Activated T-cell treated with anti-CD3 and anti-CD28 coated beads, Interleukin-2, amount 50 U/mL, for 4 hours (primary cell): ENCODE results near the gene UNC119. TPM values are rescaled to one million over a fixed set of nuclear protein-coding genes. Genes with fewer than 3 reads are reported as not detected.
"Not testable (repeated sequence)": the region's sequence is repeated elsewhere in the genome, so short reads cannot be mapped to it uniquely, and the experiment has no call there.

Source experiments
- ATAC-seq, 2 donors: fragments of 200-7000 bp; cut with Tn5 transposase; one replicate each; pipeline ENCODE4 v1.10.0; 2021
- DNase-seq: peaks from one replicate; pipeline ENCODE4 v3.0.0-alpha.2; 2020
- H3K27me3 Mint-ChIP-seq: one replicate; pipeline ENCODE4 v1.8.0; 2021; ENCODE audit warnings: low read depth, mixed read lengths
- H3K36me3 Mint-ChIP-seq: one replicate; pipeline ENCODE4 v1.8.0; 2022; ENCODE audit warnings: mixed read lengths; ENCODE audit not compliant: insufficient read depth
- H3K4me1 Mint-ChIP-seq: one replicate; pipeline ENCODE4 v1.8.0; 2021; ENCODE audit warnings: low read depth, mixed read lengths
- H3K4me3 Mint-ChIP-seq: one replicate; pipeline ENCODE4 v1.8.0; 2021; ENCODE audit warnings: mild to moderate bottlenecking, moderate library complexity, mixed read lengths
- H3K9me3 Mint-ChIP-seq: one replicate; pipeline ENCODE4 v1.8.0; 2021; ENCODE audit warnings: mixed read lengths
- total RNA-seq, 3 donors: library from RNA; stranded (reverse); gene quantifications; one replicate each; pipeline ENCODE4 v1.2.1, GENCODE V29; 2021

The UNC119 gene
- total RNA-seq, 3 donors from 2014 or later, result 21.7 to 26.0 (median 21.8) TPM

DNA sequence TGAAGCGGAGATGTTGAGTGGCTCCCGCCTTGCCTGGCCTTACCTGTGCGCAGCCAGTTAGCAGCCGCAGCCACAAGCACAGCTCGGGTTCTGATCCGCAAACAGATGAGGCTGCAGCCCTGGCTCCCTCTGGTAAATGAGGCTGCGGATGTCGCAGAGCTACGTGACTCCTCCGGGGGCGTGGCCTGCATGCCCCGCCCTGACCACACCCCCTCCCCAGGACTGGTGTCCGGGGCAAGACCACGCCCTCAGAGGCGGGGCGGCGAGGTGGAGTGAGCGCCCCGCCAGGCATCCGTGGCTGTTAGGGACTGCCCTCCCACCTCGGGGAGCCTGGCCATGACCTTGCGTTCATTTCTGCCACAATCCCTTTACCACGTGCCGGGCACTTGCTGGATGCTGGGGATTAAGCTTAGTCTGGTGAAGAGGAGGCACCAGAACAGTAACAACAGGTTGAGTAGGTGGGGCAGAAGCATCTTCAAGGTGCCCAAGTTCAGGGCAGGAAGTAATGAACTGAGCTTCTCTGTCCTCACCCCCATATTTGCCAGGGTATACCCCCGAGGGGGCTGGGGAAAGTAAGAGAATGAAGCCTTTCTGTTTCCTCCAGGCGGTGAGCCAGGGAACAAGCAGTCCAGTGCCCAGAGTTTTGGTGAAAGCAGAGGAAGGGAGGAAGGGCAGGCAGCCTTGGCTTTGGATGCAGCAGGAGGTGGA lies 24.5 kb upstream of the UNC119 start, which contains the start of gene ALDOC:
Gene ALDOC (minus strand): TSS at position 138 of the 708 bp plus-strand sequence. CDS start 1,363 bp downstream, outside the sequence.
- no peaks in the 10 kb centered on the region for H3K36me3 Mint-ChIP-seq
- no peaks in the 10 kb centered on the region for H3K9me3 Mint-ChIP-seq
- peak; percentile 98 for DNase-seq
- peaks cover 40% of the 10 kb centered on the region for H3K4me1 Mint-ChIP-seq
- H3K4me3 Mint-ChIP-seq, result peak within 1 kb of the TSS; percentile 74
- H3K27me3 Mint-ChIP-seq, result no peaks in the 10 kb centered on the region
- ATAC-seq, result peak; percentile 95 to 98

DNA sequence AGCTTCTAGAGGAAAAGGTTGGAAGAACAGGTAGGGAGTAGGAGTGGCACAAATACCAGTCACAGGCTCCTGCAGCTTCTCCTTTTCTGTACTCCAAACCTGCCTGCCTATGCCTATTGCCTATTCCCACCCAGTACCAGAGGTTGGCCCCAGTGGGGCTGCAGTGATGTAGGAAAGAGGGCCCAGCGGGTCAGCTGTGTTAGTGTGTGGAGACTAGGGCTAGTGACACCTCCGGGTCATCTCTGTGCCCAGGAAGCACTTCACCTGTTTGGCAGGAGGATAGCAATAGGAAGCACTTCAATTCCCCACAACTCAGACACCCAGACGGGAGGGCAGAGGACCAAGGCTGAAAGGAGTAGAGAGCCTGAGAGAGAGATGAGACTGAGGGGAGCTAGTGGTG lies 23.6 kb upstream of the UNC119 start:
- not testable (repeated sequence) for H3K9me3 Mint-ChIP-seq, DNase-seq, H3K36me3 Mint-ChIP-seq, H3K27me3 Mint-ChIP-seq, ATAC-seq
- Mint-ChIP-seq H3K4me3 (peak overlapping the region; percentile 74), H3K4me1 (peaks cover 44% of the 10 kb centered on the region)

DNA sequence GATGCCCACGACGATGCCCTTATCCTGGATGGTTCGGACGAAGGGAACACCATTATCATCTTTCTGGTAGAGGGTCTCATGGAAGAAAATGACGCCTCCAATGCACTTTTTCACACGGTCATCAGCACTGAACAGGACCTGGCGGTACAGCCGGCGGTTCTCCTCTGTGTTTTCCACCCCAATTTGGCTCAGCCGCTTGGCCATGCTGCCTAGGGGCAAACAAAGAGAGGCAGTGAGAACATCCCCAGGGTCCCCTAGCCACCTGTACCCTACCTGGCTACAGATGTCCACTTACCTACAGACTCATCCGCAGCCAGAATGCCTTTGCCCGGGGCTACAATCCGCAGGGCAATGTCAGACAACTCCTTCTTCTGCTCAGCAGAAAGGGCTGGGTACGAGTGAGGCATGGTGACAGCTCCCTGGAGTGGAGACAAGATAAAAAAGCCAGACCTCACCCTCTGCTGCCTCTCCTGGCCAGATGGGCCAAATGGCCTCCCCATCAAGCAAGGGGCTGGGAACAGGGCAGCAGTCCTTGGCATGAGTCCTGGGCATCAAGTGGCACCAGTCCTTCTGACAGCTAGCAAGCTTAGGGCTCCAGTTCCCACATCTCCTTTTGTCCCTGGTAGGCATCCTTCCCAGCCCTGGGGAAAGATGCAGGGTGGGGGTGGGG lies 22.8 kb upstream of the UNC119 start:
- no peak for ATAC-seq
- no peak for DNase-seq
- H3K4me1 Mint-ChIP-seq, result peaks cover 47% of the 10 kb centered on the region
- no peak overlapping the region for H3K4me3 Mint-ChIP-seq
- H3K27me3 Mint-ChIP-seq, result no peaks in the 10 kb centered on the region
- no peaks in the 10 kb centered on the region for H3K9me3 Mint-ChIP-seq
- H3K36me3 Mint-ChIP-seq, result no peaks in the 10 kb centered on the region

DNA sequence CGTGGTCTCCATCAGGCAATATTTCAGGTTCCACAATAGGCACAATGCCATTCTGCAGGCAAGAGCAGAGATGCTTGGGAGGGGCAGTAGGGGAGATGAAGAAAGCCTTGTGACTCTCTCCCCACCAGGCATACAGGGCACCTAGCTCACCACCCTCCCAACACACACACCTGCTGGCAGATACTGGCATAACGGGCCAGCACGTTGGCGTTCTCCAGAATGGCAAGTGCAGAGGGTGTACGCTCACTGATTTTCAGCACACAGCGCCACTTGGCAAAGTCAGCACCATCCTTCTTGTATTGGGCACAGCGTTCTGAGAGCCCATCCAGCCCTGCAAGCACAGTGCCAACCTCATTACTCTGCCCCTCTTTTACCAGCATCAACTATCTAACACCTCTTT lies 22.1 kb upstream of the UNC119 start:
- DNase-seq (no peak), ATAC-seq (no peak)
- Mint-ChIP-seq H3K36me3 (no peaks in the 10 kb centered on the region), H3K9me3 (no peaks in the 10 kb centered on the region), H3K27me3 (no peaks in the 10 kb centered on the region), H3K4me1 (peaks cover 50% of the 10 kb centered on the region), H3K4me3 (no peak overlapping the region)

DNA sequence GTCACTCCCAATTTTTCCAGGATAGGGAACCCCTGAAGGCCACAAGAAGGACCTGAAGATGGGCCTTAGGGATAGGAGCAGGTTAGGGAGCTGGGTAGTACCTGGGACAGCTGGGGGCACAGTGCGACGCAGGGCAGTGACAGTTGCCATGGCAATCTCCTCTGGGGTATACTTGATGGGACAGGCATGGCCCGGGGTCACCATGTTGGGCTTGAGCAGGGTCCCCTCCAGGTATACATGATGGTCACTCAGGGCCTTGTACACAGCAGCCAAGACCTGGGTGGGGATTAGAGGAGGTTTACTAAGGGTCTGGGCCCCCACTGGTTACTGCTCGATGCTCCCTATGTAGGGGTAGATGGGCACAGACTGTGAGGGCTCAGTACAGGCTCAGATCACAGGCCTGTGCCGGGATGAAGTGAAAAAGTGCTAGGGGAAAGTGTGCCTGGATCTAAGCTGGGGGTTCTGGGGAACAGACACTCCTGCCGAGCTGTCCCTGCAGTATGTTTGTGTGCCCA lies 21.6 kb upstream of the UNC119 start:
- no peaks in the 10 kb centered on the region for H3K36me3 Mint-ChIP-seq

DNA sequence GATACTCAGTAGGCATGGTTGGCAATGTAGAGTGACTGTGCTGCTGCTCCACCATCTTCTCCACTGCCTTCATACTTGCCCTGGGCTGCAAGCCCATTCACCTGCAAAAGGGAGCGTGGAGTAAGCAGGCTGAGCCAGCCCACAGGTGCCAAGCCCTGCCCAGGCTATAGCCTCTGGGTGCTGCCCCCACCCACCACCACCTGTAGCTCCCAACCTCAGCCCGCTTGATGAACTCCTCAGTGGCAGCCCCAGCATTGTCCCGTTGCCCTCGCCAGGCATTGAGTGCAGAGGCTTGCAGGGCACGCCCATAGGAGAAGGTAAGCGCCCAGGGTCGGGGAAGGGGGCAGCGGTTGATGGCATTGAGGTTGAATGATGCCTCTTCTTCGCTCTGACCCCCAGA lies 21.1 kb upstream of the UNC119 start:
- Mint-ChIP-seq H3K36me3 (peaks cover under 1% of the 10 kb centered on the region), H3K9me3 (no peaks in the 10 kb centered on the region), H3K27me3 (no peaks in the 10 kb centered on the region), H3K4me1 (peaks cover 51% of the 10 kb centered on the region), H3K4me3 (no peak overlapping the region)
- ATAC-seq (no peak), DNase-seq (no peak)

More for the DNA sequence above, 21.6 kb upstream of the UNC119 start:
- no peak overlapping the region for H3K4me3 Mint-ChIP-seq
- DNase-seq (no peak), ATAC-seq (no peak)
- H3K4me1 Mint-ChIP-seq, result peaks cover 49% of the 10 kb centered on the region
- no peaks in the 10 kb centered on the region for H3K9me3 Mint-ChIP-seq
- no peaks in the 10 kb centered on the region for H3K27me3 Mint-ChIP-seq

DNA sequence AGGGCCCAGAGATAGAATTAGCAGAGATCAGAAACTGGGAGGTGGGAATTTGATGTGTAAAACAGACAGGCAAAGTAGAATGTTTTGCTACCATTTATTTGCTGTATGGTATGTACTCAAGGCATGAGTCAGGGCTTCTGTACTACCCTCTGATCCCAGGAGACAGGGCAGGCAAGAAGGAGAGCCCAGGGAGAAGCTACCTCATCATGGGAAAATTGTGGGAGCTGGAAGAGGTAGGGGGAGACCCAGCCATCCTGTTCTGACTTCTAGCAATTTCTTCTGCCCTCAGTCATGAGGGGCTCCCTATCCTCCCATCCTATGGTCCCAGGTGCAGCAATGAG lies 20.6 kb upstream of the UNC119 start:
- Mint-ChIP-seq H3K4me3 (no peak overlapping the region), H3K36me3 (peaks cover 4% of the 10 kb centered on the region), H3K9me3 (no peaks in the 10 kb centered on the region), H3K4me1 (peaks cover 54% of the 10 kb centered on the region), H3K27me3 (no peaks in the 10 kb centered on the region)
- no peak for DNase-seq
- no peak for ATAC-seq

DNA sequence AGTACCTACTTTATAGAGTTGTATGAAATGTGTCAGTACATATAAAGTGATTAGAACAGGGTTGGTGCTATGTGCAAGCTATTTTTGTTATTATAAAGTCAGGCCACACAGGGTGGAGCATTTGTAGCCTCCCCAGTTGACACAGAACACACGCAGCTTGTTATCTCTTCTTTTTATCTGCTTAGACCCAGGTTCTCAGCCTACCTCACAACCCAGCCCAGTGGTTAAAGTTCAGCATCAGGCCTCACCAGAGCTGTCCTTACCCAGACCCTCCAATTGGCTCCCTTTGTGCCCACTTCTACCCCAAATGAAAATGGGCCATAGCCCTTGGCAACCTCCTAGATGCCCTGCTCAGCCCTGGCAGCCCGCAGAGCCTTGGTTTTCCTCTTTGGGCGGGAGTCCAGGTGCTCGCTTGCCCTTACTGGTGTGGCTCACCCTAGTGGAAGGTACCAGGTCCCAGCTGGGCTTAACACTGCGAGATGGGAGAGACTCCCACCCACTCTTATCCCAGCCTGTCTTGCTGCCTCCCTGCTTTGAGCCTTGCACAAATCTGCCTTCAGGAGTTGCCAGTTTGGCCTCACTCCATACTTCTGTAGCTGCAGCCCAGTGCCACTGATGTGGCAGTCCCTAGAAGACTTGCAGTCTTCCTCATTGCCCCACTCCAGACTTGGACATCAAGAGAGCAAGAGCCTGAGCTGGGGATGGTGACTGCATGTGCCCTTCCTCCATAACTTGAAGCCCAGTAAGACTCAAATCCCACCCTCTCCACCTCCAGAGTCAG lies 20.0 kb upstream of the UNC119 start:
- Mint-ChIP-seq H3K4me1 (peaks cover 60% of the 10 kb centered on the region), H3K4me3 (peak overlapping the region; percentile 97), H3K36me3 (peaks cover 4% of the 10 kb centered on the region), H3K9me3 (no peaks in the 10 kb centered on the region), H3K27me3 (no peaks in the 10 kb centered on the region)
- DNase-seq (no peak), ATAC-seq (no peak)

DNA sequence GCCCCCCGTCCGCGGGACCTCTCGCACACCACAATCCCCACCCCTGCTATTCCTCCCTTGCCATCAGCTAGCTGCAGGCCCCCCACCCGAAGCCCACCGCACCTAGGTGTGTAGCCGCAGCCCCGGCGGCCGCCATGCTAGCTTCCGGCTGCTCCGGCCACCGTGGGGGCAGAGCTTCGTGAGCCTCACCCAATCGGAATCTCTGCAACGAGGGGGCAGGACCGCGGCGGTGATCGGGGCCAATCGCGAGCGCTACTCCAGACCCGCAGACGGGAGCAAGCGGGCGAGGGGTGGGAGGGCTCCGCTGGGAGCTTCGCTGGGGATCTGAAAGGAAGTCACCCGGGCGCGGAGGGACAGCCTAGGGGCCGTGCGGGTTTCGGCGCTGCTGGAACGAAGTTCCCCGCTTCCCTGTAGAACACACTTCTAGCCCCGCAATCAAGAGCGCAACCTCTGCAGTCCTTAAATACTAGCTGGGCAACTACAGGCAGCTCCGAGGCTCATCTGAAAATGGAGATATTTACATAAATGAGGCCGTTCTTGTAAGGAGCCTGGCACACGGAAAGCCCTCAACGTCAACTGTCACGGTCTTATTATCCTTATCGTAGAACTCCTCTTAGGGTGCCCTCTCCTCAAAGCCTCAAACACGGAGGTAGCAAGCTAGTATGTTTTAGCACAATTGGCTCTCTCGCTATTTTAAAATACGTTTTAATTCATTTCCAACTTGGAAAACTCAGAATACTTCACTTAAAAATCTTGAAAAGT lies 19.1 kb upstream of the UNC119 start, which contains the start of gene PIGS:
Gene PIGS (minus strand): TSS at position 164 of the 762 bp plus-strand sequence. CDS start 28 bp downstream, at position 136.
- DNase-seq (peak; percentile 85), ATAC-seq (peak; percentile 99)
- Mint-ChIP-seq H3K4me1 (peaks cover 57% of the 10 kb centered on the region), H3K9me3 (no peaks in the 10 kb centered on the region), H3K27me3 (no peaks in the 10 kb centered on the region), H3K36me3 (peaks cover 7% of the 10 kb centered on the region), H3K4me3 (peak within 1 kb of the TSS; percentile 97)

DNA sequence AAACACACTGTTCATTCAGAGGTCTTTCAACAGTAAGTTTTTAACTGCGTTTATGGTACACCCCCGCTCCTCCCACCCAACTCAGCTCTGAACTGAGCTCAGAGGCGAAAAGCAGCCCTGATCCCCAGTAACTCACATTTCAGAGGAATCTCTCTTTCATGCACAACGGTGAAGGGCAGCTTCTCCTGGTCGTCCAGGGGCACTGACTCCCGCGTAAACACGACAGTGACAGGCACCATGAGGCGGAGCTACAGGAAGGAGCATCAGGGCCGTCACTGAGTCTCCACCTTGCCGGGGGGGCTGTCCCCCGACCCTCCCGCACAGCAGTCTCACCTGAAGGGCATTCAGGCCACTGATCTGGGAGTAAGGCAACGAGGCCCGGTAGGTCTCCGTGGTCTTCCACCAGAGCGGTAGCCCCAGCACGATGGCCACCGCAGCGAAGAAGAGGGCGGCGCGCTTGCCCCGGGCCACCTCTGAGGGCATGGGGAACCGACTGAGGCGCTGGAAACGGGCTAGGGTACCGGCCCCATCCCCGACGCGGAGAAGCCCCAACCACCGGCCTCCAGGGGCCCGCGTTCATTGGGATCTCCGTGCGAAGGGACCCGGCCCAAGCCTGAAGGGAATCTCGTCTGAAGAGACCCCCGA lies 18.4 kb upstream of the UNC119 start:
- Mint-ChIP-seq H3K9me3 (no peaks in the 10 kb centered on the region), H3K4me3 (peak overlapping the region; percentile 97), H3K27me3 (no peaks in the 10 kb centered on the region), H3K36me3 (peaks cover 7% of the 10 kb centered on the region), H3K4me1 (peaks cover 50% of the 10 kb centered on the region)
- peak; percentile 65 to 67 for ATAC-seq
- DNase-seq, result peak; percentile 34

DNA sequence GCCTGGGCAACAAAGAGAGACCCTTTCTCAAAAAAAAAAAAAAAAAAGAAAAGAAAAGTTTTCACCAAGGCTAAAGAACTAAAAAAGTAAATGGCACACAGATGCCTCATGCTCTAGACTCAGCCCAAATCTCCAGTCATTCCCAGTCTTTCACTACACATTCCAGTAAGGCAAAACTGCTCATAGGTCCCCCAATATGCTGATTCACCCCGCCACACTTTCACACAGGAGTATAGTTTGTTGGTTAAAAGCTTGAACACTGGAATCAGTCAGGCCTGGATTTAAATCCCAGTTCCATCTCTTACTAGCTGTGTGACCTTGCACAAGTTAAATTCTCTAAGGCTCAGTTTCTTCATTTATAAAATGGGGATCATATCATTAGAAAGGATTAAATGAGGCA lies 17.0 kb upstream of the UNC119 start:
- Mint-ChIP-seq H3K36me3 (peaks cover 11% of the 10 kb centered on the region), H3K4me1 (peaks cover 56% of the 10 kb centered on the region), H3K9me3 (no peaks in the 10 kb centered on the region), H3K27me3 (no peaks in the 10 kb centered on the region), H3K4me3 (peak overlapping the region; percentile 97)
- ATAC-seq, result no peak
- no peak for DNase-seq

DNA sequence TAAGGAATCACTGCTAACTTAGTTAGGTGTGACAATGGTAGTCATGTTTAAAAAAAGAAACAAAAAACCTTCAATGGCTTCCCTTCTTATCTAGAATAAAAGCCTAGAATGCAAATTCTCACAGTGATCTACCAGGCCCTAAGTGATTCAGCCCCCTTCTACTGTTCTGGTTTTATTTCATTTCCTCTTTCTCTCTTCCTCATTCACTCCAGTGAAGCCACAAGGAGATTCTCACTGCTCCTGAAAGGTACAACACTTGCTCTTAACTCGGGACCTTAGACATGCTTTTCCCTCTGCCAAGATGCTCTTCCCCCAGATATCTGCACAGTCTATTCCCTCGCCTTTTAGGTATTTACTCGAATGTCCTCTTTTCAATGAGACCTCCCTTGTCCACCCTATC lies 15.2 kb upstream of the UNC119 start:
- Mint-ChIP-seq H3K27me3 (no peaks in the 10 kb centered on the region), H3K9me3 (no peaks in the 10 kb centered on the region), H3K4me1 (peaks cover 48% of the 10 kb centered on the region), H3K36me3 (peaks cover 16% of the 10 kb centered on the region), H3K4me3 (no peak overlapping the region)
- DNase-seq, result no peak
- no peak for ATAC-seq

DNA sequence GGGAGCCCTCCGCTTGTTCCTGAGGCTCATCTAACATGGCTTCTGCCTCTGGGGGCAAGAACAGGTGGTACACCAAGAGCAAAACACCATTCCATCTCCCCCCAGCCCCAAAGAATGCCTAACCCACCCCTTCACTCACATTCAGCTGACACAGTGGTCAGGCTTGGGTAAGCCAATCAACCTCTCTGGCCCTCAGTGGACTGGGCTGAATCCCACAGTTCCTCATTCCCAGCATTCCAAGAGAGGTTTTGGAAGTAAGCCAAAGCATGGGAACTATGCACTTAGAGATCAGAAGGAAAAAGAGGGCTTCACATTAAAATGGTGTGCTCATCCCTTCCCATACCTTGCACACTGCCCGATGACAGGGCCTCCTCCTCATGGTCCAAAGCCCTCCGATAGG lies 11.1 kb upstream of the UNC119 start:
- Mint-ChIP-seq H3K36me3 (peaks cover 29% of the 10 kb centered on the region), H3K9me3 (no peaks in the 10 kb centered on the region), H3K27me3 (no peaks in the 10 kb centered on the region), H3K4me3 (no peak overlapping the region), H3K4me1 (peaks cover 21% of the 10 kb centered on the region)
- no peak for ATAC-seq
- DNase-seq, result no peak
